B cell (primary cell): Measurements from ENCODE around the gene ESR2. TPM values are rescaled to one million over a fixed set of nuclear protein-coding genes. Genes with fewer than 3 reads are reported as not detected.

Experiments
- ATAC-seq: fragments of 200-7000 bp; cut with Tn5 transposase; one replicate; pipeline ENCODE4 v1.10.0; 2021; ENCODE audit warnings: low read depth, mild to moderate bottlenecking, moderate number of reproducible peaks, moderate library complexity
- CTCF ChIA-PET: fragments of 350-600 bp; sonication (Branson Sonifier 250); formaldehyde crosslinking; loops from one replicate; lab custom pipeline; 2021; ENCODE audit warnings: antibody characterized with exemption, inconsistent platforms; lab: Charles Lee
- POLR2A ChIA-PET: fragments of 350-600 bp; sonication (Branson Sonifier 250); formaldehyde crosslinking; loops from one replicate; lab custom pipeline; 2021; ENCODE audit warnings: antibody characterized with exemption; lab: Charles Lee
- DNase-seq: peaks from one replicate; pipeline ENCODE4 v3.0.0; 2013
- H2AFZ ChIP-seq: 2 replicates; pipeline ENCODE4 v1.6.1; 2012; ENCODE audit warnings: mild to moderate bottlenecking, low read depth, low read length; ENCODE audit not compliant: insufficient read depth, poor library complexity, severe bottlenecking
- H3K27ac ChIP-seq, 2 donors: 1 replicate in 1 of 2; 2 replicates in 1 of 2; pipeline ENCODE4 v1.5.1; 2012 to 2013; ENCODE audit warnings: low read length in 2 of 2, mild to moderate bottlenecking in 2 of 2, moderate library complexity in 1 of 2
- H3K27me3 ChIP-seq, 4 experiments: fragments of 200-600 bp in 1 of 4; sonication (generic) in 1 of 4; replicated peaks in 1 of 4; 1 replicate in 2 of 4; 2 replicates in 2 of 4; pipeline versions ENCODE4 v1.6.1 to v1.7.0; 2013 to 2016; ENCODE audit warnings: low read length in 3 of 4, mild to moderate bottlenecking in 2 of 4, mixed read lengths in 1 of 4, moderate library complexity in 1 of 4; ENCODE audit not compliant: insufficient read depth in 4 of 4, control insufficient read depth in 3 of 4; ENCODE audit errors: control extremely low read depth in 1 of 4
- H3K36me3 ChIP-seq, 2 experiments: replicated peaks in 1 of 2; 1 replicate in 1 of 2; 2 replicates in 1 of 2; pipeline versions ENCODE4 v1.6.1 to v1.7.1; 2013; ENCODE audit warnings: low read length in 1 of 2; ENCODE audit not compliant: insufficient read depth in 2 of 2, control insufficient read depth in 1 of 2; ENCODE audit errors: control extremely low read depth in 1 of 2, extremely low read depth in 1 of 2
- H3K4me1 ChIP-seq, 2 donors: fragments of 200-600 bp in 1 of 2; sonication (generic) in 1 of 2; 1 replicate in 1 of 2; 2 replicates in 1 of 2; pipeline versions ENCODE4 v1.5.1 to v1.6.1; 2013 to 2017; ENCODE audit warnings: low read length in 2 of 2; ENCODE audit not compliant: control insufficient read depth in 2 of 2, insufficient read depth in 2 of 2
- H3K4me2 ChIP-seq: replicated peaks from 2 replicates; pipeline ENCODE3; 2012; ENCODE audit warnings: mild to moderate bottlenecking, low read depth, low read length; ENCODE audit not compliant: poor library complexity, severe bottlenecking
- H3K4me3 ChIP-seq, 5 experiments: fragments of 200-600 bp in 1 of 5; sonication (generic) in 1 of 5; 1 replicate in 3 of 5; 2 replicates in 2 of 5; pipeline versions ENCODE4 v1.5.1 to v1.7.0; 2011 to 2016; ENCODE audit warnings: low read length in 4 of 5, mild to moderate bottlenecking in 4 of 5, low read depth in 2 of 5, control low read depth in 1 of 5, moderate library complexity in 1 of 5; ENCODE audit not compliant: insufficient read depth in 1 of 5; ENCODE audit errors: control extremely low read depth in 1 of 5, extremely low read depth in 1 of 5
- H3K79me2 ChIP-seq: fragments of 200-600 bp; sonication (generic); one replicate; pipeline ENCODE4 v1.6.0; 2016; ENCODE audit warnings: low read length; ENCODE audit not compliant: control insufficient read depth, insufficient read depth
- H3K9ac ChIP-seq: fragments of 200-600 bp; sonication (generic); 2 replicates; pipeline ENCODE4 v1.6.1; 2017; ENCODE audit warnings: mild to moderate bottlenecking, low read length, moderate library complexity
- H3K9me3 ChIP-seq, 3 donors: one replicate each; pipeline versions ENCODE4 v1.6.1 to v1.7.1; 2013; ENCODE audit warnings: low read length in 2 of 3; ENCODE audit not compliant: control insufficient read depth in 2 of 3, insufficient read depth in 1 of 3; ENCODE audit errors: control extremely low read depth in 1 of 3
- H4K20me1 ChIP-seq: 2 replicates; pipeline ENCODE4 v1.6.0; 2012; ENCODE audit warnings: mild to moderate bottlenecking, low read length; ENCODE audit not compliant: insufficient read depth, control insufficient read depth, poor library complexity, severe bottlenecking
- H3K27ac Mint-ChIP-seq: one replicate; pipeline ENCODE4 v1.8.0; 2021; ENCODE audit warnings: mixed read lengths
- H3K27me3 Mint-ChIP-seq: one replicate; pipeline ENCODE4 v1.8.0; 2021; ENCODE audit warnings: mixed read lengths
- H3K4me1 Mint-ChIP-seq: one replicate; pipeline ENCODE4 v1.8.0; 2021; ENCODE audit warnings: mixed read lengths
- H3K4me3 Mint-ChIP-seq: one replicate; pipeline ENCODE4 v1.8.0; 2021; ENCODE audit warnings: mixed read lengths
- H3K9me3 Mint-ChIP-seq: one replicate; pipeline ENCODE4 v1.8.0; 2022; ENCODE audit warnings: mixed read lengths; ENCODE audit not compliant: insufficient read depth
- EZH2 ChIP-seq: IDR thresholded peaks from 2 replicates; pipeline ENCODE4 v1.6.1; 2012; ENCODE audit warnings: borderline replicate concordance, low read depth, mild to moderate bottlenecking, moderate library complexity, low read length; ENCODE audit not compliant: insufficient read depth, poor library complexity, severe bottlenecking
- WGBS: methylation state at CpG from one replicate; pipeline ENCODE4 v1.1.5; 2013; ENCODE audit warnings: missing lambda C conversion rate; ENCODE audit not compliant: insufficient coverage; 5-methylcytosine and 5-hydroxymethylcytosine counted together
- intact Hi-C: fragments of 100-400 bp; cut with micrococcal nuclease; formaldehyde crosslinking; loops from one replicate; pipeline ENCODE4 v1.10.0; 2022
- polyA plus RNA-seq: library from polyadenylated mRNA; depleted of rRNA; stranded (reverse); fragments of >200 nt; gene quantifications from 2 replicates; pipeline ENCODE4 v1.2.3, GENCODE V29; 2012
- total RNA-seq, 2 donors: library from RNA; stranded (reverse); fragments of 120-200 nt in 1 of 2; gene quantifications; 1 replicate in 1 of 2; 2 replicates in 1 of 2; pipeline versions ENCODE4 v1.2.3 to v1.2.4, GENCODE V29; 2013 to 2022
- TF ChIP-seq, protein P1 (sequence below): fragments of 200-600 bp; IDR thresholded peaks from one replicate; pipeline ENCODE4 v1.8.0; 2022; ENCODE audit warnings: antibody characterized with exemption, mild to moderate bottlenecking

Gene ESR2
- total and polyA plus RNA-seq, 2 donors (not counting 1 experiment from before 2014, with no cell fraction given), result 5.4 to 87.8 TPM

DNA sequence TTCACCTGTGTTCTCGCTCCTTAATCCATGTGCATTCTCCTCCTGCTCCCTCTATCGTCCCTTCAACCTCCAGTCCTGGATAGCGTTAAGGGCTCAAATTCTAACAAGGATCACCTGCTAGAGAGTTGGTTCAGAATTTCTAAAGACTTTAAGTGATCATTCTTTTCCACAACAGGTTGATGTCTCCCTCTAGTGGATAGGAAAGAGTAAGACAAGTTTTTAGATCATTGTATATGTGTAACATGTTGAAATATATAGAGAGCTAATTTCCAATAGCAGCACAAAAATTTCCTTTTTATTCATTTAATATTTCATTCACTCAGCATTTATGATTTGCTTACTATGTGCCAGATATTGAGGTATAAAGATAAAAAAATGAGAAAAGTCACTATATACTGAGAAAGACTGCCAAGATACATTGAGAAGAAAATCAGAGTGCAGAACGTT lies 9.3 kb upstream of the ESR2 start:
- POLR2A ChIA-PET, result interaction anchor here (0.6 kb wide), 1 partner anchor 174 kb away, joined by 3 read pairs; no protein-coding TSS in a partner anchor
- H3K79me2 ChIP-seq, result no peaks in the 10 kb centered on the region
- peak; percentile 69 for ATAC-seq

DNA sequence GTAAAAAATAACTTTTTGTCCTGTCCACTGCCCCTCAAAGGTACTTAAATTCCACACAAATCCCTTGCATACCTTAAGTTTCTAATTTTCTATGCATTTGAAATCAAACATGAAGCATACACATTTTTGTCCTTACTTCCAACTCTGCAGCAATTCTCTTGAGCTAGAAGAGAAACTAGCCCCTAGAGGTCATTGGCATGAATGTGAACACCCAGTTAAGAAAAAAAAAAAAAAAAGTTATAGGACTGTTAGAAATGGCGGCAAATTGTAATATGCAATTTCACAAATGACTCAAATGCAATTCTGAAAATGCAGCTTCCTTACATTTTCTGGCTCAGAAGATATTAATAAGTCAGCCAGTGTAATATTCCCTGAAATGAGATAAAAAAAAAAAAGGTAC lies 4.6 kb upstream of the ESR2 start:
- ChIA-PET POLR2A (no interaction called here), CTCF (interaction anchor here (0.6 to 8.9 kb wide), 10 partner anchors 136 to 1481 kb away, joined by 3 to 82 read pairs (median 4); no protein-coding TSS in a partner anchor)
- Histone ChIP-seq H3K4me1 (peaks cover 4 to 12% of the 10 kb centered on the region in 2 donors), H3K27ac (no peak overlapping the region), H4K20me1 (no peaks in the 10 kb centered on the region), H3K36me3 (no peaks in the 10 kb centered on the region), H3K9ac (no peak overlapping the region), H3K4me2 (no peak overlapping the region), H3K4me3 (no peak overlapping the region), H3K27me3 (no peaks in the 10 kb centered on the region), H3K79me2 (peaks cover 4% of the 10 kb centered on the region), H2AFZ (no peak overlapping the region), H3K9me3 (no peaks in the 10 kb centered on the region)
- ATAC-seq (no peak), DNase-seq (no peak)
- H3K27ac Mint-ChIP-seq, result no peak overlapping the region
- TF ChIP-seq, protein P1, sequence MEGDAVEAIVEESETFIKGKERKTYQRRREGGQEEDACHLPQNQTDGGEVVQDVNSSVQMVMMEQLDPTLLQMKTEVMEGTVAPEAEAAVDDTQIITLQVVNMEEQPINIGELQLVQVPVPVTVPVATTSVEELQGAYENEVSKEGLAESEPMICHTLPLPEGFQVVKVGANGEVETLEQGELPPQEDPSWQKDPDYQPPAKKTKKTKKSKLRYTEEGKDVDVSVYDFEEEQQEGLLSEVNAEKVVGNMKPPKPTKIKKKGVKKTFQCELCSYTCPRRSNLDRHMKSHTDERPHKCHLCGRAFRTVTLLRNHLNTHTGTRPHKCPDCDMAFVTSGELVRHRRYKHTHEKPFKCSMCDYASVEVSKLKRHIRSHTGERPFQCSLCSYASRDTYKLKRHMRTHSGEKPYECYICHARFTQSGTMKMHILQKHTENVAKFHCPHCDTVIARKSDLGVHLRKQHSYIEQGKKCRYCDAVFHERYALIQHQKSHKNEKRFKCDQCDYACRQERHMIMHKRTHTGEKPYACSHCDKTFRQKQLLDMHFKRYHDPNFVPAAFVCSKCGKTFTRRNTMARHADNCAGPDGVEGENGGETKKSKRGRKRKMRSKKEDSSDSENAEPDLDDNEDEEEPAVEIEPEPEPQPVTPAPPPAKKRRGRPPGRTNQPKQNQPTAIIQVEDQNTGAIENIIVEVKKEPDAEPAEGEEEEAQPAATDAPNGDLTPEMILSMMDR, result no peak
- TF ChIP-seq EZH2, result no peak
- no peak overlapping the region for H3K4me3 Mint-ChIP-seq
- intact Hi-C loops, result no loop called here
- H3K27me3 Mint-ChIP-seq, result no peaks in the 10 kb centered on the region
- no peaks in the 10 kb centered on the region for H3K9me3 Mint-ChIP-seq
- H3K4me1 Mint-ChIP-seq, result peaks cover 12% of the 10 kb centered on the region
- no CpG with 5 or more reads among the region's 1 CpG for WGBS

More for the DNA sequence above, 9.3 kb upstream of the ESR2 start:
- H3K27ac Mint-ChIP-seq, result no peak overlapping the region
- no CpG with 5 or more reads among the region's 4 CpGs for WGBS
- no peak overlapping the region for H3K9ac ChIP-seq
- CTCF ChIA-PET, result interaction anchor here (0.6 to 7.9 kb wide), 71 partner anchors 8 to 914 kb away, joined by 3 to 82 read pairs (median 4); partner anchors contain the start of genes ESR2 and SYNE2
- H3K4me1 ChIP-seq, result no peaks in the 10 kb centered on the region
- peak; percentile 70 for DNase-seq
- no peaks in the 10 kb centered on the region for H3K9me3 ChIP-seq
- H3K4me2 ChIP-seq, result no peak overlapping the region
- H2AFZ ChIP-seq, result no peak overlapping the region
- intact Hi-C loops, result loop anchor here (1.0 to 5.0 kb wide), 4 partner anchors 144 to 911 kb away; no protein-coding TSS in a partner anchor
- H3K9me3 Mint-ChIP-seq, result no peaks in the 10 kb centered on the region
- H4K20me1 ChIP-seq, result no peaks in the 10 kb centered on the region
- no peak for TF ChIP-seq EZH2
- TF ChIP-seq, protein P1, result peak; percentile 94
- H3K27me3 Mint-ChIP-seq, result no peaks in the 10 kb centered on the region
- H3K4me3 Mint-ChIP-seq, result no peak overlapping the region
- H3K4me3 ChIP-seq, result no peak overlapping the region
- H3K27me3 ChIP-seq, result no peaks in the 10 kb centered on the region
- no peaks in the 10 kb centered on the region for H3K36me3 ChIP-seq
- H3K27ac ChIP-seq, result no peak overlapping the region
- H3K4me1 Mint-ChIP-seq, result peaks cover 2% of the 10 kb centered on the region
